Thoracic aorta (tissue), 2 donors: ENCODE data around the gene OR4K5. TPM values are rescaled to one million over a fixed set of nuclear protein-coding genes. Genes with fewer than 3 reads are reported as not detected.

Experiments used
- ATAC-seq: fragments of 150-250 bp; one replicate; pipeline ENCODE4 v1.8.0; 2017; ENCODE audit warnings: low read depth; ENCODE audit not compliant: insufficient number of reproducible peaks, low FRiP score
- DNase-seq: peaks from one replicate; pipeline ENCODE4 v3.0.0-alpha.2; 2020; ENCODE audit warnings: low spot score
- H3K27ac ChIP-seq, 2 donors: fragments of 200-600 bp; sonication (generic); 1 replicate in 1 of 2; 2 replicates in 1 of 2; pipeline ENCODE4 v1.5.1; 2016; ENCODE audit warnings: mild to moderate bottlenecking in 2 of 2, moderate library complexity in 2 of 2
- H3K27me3 ChIP-seq: fragments of 200-600 bp; sonication (generic); replicated peaks from 2 replicates; pipeline ENCODE4 v1.6.0; 2016; ENCODE audit warnings: mild to moderate bottlenecking; ENCODE audit not compliant: insufficient read depth
- H3K36me3 ChIP-seq: fragments of 200-600 bp; sonication (generic); one replicate; pipeline ENCODE4 v1.5.1; 2016
- H3K4me1 ChIP-seq, 2 donors: fragments of 200-600 bp; sonication (generic); 1 replicate in 1 of 2; 2 replicates in 1 of 2; pipeline versions ENCODE4 v1.5.1 to v1.6.0; 2016; ENCODE audit warnings: low read depth in 2 of 2, mild to moderate bottlenecking in 1 of 2; ENCODE audit not compliant: control insufficient read depth in 1 of 2
- H3K4me3 ChIP-seq: fragments of 200-600 bp; sonication (generic); 2 replicates; pipeline ENCODE4 v1.5.1; 2016; ENCODE audit warnings: mild to moderate bottlenecking
- H3K9me3 ChIP-seq: fragments of 200-600 bp; sonication (generic); 2 replicates; pipeline ENCODE4 v1.5.1; 2016
- total RNA-seq, 2 donors: library from RNA; depleted of rRNA; stranded (reverse); fragments of >200 nt; gene quantifications; one replicate each; pipeline versions ENCODE4 v1.1.0 to v1.2.3, GENCODE V29; 2016
- TF ChIP-seq, protein P1 (sequence below): fragments of 200-600 bp; sonication (generic); IDR thresholded peaks from one replicate; pipeline ENCODE4 v1.5.1; 2019; ENCODE audit warnings: antibody characterized with exemption

The OR4K5 gene, protein sequence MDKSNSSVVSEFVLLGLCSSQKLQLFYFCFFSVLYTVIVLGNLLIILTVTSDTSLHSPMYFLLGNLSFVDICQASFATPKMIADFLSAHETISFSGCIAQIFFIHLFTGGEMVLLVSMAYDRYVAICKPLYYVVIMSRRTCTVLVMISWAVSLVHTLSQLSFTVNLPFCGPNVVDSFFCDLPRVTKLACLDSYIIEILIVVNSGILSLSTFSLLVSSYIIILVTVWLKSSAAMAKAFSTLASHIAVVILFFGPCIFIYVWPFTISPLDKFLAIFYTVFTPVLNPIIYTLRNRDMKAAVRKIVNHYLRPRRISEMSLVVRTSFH
- not detected for total RNA-seq

DNA sequence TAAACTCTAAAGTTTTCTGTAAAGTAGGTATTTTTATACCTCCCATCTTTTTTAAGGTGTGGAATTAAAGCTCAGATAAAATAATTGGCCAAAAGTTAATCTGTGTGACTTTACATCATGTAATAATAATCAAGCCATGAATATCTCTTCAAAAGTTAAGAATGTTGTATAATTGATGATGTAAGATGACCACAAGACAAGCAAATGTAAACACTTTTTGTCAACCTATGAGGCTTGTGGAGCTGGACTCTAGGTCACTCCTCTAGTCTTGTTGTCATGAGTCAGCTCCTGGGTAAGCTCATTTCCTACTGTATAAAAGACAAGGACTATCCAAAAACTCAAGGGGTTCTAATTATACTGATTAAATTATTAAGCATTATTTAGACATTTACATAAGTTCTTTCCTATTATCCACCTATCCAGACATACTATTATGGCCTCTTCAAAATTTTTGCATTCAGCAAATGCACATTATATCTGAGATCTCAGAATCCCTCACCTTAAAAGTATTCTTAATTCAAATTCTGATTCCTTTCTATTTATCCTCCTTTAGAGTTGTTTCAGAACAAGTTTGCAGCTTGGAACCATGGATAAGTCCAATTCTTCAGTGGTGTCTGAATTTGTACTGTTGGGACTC is at the start of gene OR4K5:
Gene OR4K5 (plus strand): TSS at position 587 of the 637 bp plus-strand sequence. CDS start 0 bp downstream, at position 587.
- H3K9me3 ChIP-seq, result no peaks in the 10 kb centered on the region
- ATAC-seq, result no peak
- TF ChIP-seq, protein P1, sequence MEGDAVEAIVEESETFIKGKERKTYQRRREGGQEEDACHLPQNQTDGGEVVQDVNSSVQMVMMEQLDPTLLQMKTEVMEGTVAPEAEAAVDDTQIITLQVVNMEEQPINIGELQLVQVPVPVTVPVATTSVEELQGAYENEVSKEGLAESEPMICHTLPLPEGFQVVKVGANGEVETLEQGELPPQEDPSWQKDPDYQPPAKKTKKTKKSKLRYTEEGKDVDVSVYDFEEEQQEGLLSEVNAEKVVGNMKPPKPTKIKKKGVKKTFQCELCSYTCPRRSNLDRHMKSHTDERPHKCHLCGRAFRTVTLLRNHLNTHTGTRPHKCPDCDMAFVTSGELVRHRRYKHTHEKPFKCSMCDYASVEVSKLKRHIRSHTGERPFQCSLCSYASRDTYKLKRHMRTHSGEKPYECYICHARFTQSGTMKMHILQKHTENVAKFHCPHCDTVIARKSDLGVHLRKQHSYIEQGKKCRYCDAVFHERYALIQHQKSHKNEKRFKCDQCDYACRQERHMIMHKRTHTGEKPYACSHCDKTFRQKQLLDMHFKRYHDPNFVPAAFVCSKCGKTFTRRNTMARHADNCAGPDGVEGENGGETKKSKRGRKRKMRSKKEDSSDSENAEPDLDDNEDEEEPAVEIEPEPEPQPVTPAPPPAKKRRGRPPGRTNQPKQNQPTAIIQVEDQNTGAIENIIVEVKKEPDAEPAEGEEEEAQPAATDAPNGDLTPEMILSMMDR, result no peak

DNA sequence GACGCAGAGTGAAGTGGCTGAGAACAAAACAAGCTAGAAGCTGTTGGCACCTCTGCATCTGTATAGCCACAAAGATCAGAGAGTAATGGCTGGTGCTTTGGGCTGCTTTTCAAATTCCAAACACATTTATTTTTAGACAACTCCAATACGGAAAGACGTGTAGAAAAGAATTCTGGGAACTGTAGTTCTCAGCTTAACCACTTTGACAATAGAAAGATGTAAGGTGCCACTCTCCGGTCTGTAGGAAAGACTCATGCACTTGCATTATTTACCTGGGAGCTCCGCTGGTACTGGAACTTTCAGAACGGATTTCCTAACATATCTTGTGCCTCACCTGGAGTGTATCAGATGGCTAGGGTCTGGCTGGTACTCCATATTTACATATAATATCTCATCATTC is 47.2 kb upstream of the OR4K5 start:
- Histone ChIP-seq H3K27me3 (no peaks in the 10 kb centered on the region), H3K27ac (no peak overlapping the region), H3K36me3 (no peaks in the 10 kb centered on the region), H3K4me3 (no peak overlapping the region), H3K9me3 (no peaks in the 10 kb centered on the region), H3K4me1 (no peaks in the 10 kb centered on the region)
- TF ChIP-seq, protein P1, result no peak
- DNase-seq, result no peak
- no peak for ATAC-seq

More for the DNA sequence above, at the start of gene OR4K5:
- Histone ChIP-seq H3K4me3 (no peak within 1 kb of the TSS), H3K27me3 (no peaks in the 10 kb centered on the region), H3K36me3 (no peaks in the 10 kb centered on the region), H3K4me1 (no peaks in the 10 kb centered on the region), H3K27ac (no peak within 1 kb of the TSS)
- no peak for DNase-seq

DNA sequence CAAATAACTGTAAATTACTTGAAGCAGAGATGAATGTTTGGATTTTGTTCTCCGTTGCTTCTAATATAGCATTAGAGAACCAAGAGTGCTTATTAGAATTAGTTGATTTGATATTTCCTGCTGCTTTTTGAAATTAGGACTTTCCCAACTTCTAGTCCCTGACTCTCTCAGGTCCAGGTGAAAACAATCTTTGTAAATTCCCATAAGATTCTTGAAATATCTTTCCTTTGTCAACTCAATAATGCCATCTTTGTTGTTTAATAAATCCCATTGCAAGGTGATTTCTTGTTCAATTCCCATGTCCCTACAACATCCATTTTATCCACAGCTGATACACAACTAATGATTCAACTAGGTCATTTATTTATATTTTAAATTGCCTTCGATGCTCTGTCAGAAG is 45.6 kb upstream of the OR4K5 start, which contains the start of gene OR4K2:
Gene OR4K2 (plus strand): TSS at position 301 of the 400 bp plus-strand sequence. CDS start 1,126 bp downstream, outside the sequence.
- TF ChIP-seq, protein P1, result no peak
- Histone ChIP-seq H3K9me3 (no peaks in the 10 kb centered on the region), H3K4me1 (no peaks in the 10 kb centered on the region), H3K27ac (no peak within 1 kb of the TSS), H3K36me3 (no peaks in the 10 kb centered on the region), H3K4me3 (no peak within 1 kb of the TSS), H3K27me3 (no peaks in the 10 kb centered on the region)
- no peak for ATAC-seq
- no peak for DNase-seq

DNA sequence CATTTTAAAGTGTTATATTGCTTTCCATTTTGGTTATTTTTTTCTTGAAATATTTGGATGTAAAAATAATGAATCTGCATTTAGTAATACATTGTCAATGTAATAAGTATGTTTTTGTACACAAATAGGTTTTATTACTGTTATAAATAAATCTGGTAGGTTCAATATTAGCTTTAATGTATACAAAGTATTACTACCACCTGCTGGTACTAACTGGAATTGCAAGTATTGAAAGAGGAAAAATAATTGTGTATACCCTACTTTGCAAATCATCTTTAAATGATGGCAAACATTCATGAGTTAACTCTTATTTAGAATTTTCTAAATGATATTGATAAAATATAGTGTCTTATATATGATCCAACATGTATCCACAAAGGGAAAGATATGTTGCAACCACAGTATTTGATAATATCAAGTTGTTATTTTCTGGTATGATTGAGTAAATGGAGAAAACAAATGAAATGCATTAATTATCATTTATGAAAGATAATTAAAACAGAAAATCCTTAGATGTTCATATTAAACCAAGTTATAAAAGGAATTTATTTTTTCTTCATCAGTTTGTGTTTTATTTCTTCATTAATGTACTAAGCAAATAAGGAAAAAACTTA is 42.3 kb upstream of the OR4K5 start:
- H3K36me3 ChIP-seq, result no peaks in the 10 kb centered on the region
- ATAC-seq (no peak), DNase-seq (no peak)
- no peak overlapping the region for H3K4me3 ChIP-seq
- TF ChIP-seq, protein P1, result no peak
- no peak overlapping the region for H3K27ac ChIP-seq
- no peaks in the 10 kb centered on the region for H3K27me3 ChIP-seq
- no peaks in the 10 kb centered on the region for H3K9me3 ChIP-seq
- no peaks in the 10 kb centered on the region for H3K4me1 ChIP-seq

DNA sequence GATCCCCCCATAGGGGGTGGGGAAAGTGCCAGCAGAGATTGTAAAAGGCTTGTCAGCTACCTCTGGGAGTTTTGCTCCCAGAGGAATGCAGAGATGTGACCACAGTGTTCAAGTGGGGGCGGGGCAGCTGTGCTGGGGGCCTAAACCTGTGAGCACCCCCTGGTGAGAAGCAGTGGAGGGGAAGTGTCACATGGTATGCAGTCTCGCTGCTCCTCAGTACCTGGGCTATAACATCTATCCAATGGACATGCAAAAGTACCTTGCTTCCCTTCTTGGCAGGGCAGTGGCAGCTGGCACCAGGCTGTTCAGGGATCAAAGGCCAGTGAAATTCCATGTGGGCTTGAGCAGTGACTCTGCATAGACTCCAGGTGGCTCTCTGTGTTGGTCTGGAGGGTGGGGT is 25.1 kb upstream of the OR4K5 start:
- DNase-seq (no peak), ATAC-seq (no peak)
- TF ChIP-seq, protein P1, result no peak
- H3K27me3 ChIP-seq, result no peaks in the 10 kb centered on the region
- peaks cover 7% of the 10 kb centered on the region for H3K9me3 ChIP-seq
- H3K27ac ChIP-seq, result no peak overlapping the region
- H3K36me3 ChIP-seq, result no peaks in the 10 kb centered on the region
- no peaks in the 10 kb centered on the region for H3K4me1 ChIP-seq
- H3K4me3 ChIP-seq, result no peak overlapping the region
